Cardiac muscle cell (in vitro differentiated cells and primary cell): ENCODE measurements around the gene TMEM222. TPM values are rescaled to one million over a fixed set of nuclear protein-coding genes. Genes with fewer than 3 reads are reported as not detected.

Experiments
- DNase-seq, 2 donors: peaks; one replicate each; pipeline versions ENCODE4 v3.0.0 to v3.0.0-alpha.2; 2010 to 2017; ENCODE audit warnings: low read depth in 1 of 2, low spot score in 1 of 2
- H3K27ac ChIP-seq: fragments of 200-600 bp; sonication (generic); 2 replicates; pipeline ENCODE4 v1.5.1; 2016
- H3K27me3 ChIP-seq: fragments of 200-600 bp; sonication (generic); 2 replicates; pipeline ENCODE4 v1.6.0; 2016; ENCODE audit warnings: control low read depth
- H3K36me3 ChIP-seq: fragments of 200-600 bp; sonication (generic); 2 replicates; pipeline ENCODE4 v1.5.1; 2016; ENCODE audit warnings: control low read depth
- H3K4me1 ChIP-seq: fragments of 200-600 bp; sonication (generic); 2 replicates; pipeline ENCODE4 v1.8.1; 2017; ENCODE audit warnings: low read depth, mild to moderate bottlenecking, mixed run types
- H3K4me3 ChIP-seq: fragments of 200-600 bp; sonication (generic); 2 replicates; pipeline ENCODE4 v1.5.1; 2016; ENCODE audit warnings: mild to moderate bottlenecking
- H3K9me3 ChIP-seq: fragments of 200-600 bp; sonication (generic); 2 replicates; pipeline ENCODE4 v1.5.1; 2017; ENCODE audit warnings: low read depth, mild to moderate bottlenecking, control low read depth
- CTCF ChIP-seq: IDR thresholded peaks from 2 replicates; pipeline ENCODE4 v1.5.1; 2012; ENCODE audit warnings: low read depth, mild to moderate bottlenecking, low read length
- polyA plus RNA-seq: library from polyadenylated mRNA; unstranded; fragments of >200 nt; fragmentation: Nextera tagmentation; extraction: Ambion mirVana; gene quantifications from 2 replicates; pipeline ENCODE4 v1.2.1, GENCODE V29; 2016
- total RNA-seq: library from RNA; depleted of rRNA; stranded (reverse); fragments of >200 nt; gene quantifications from 2 replicates; pipeline ENCODE4 v1.2.3, GENCODE V29; 2016

Gene TMEM222
- total and polyA plus RNA-seq, 2 experiments from 2014 or later, result 39.6 to 55.2 TPM

GRCh38 chr1:27338751-27339150 is 16.8 kb downstream of the TMEM222 start:
- Histone ChIP-seq H3K4me1 (peaks cover 29% of the 10 kb centered on the region), H3K27ac (peak overlapping the region; percentile 73), H3K9me3 (no peaks in the 10 kb centered on the region), H3K4me3 (no peak overlapping the region), H3K27me3 (no peaks in the 10 kb centered on the region), H3K36me3 (no peaks in the 10 kb centered on the region)
- TF ChIP-seq CTCF, result no peak
- peak in 1 of 2 donors; percentile 28 for DNase-seq

DNA sequence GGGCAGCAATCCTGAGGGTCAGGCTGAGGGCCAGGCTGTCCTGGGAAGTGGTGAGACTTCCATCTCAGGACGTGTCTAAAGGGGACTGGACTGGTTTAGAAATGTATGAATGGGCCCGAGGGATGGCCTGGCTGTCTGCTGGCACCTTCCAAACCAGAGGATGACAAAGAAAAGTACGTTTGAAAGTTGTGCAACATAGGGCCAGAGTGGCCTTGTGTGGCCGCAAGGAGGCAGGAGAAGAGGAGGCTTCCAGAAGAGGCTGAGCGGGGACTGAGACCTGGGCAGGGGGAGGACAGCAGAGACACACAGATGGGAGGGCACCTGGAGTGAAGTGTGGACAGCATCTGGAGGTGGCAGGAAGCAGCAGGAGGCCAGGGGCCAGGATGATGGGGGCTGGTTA is 17.2 kb downstream of the TMEM222 start:
- no peak for DNase-seq
- Histone ChIP-seq H3K27me3 (no peaks in the 10 kb centered on the region), H3K4me1 (peaks cover 29% of the 10 kb centered on the region), H3K9me3 (no peaks in the 10 kb centered on the region), H3K4me3 (no peak overlapping the region), H3K27ac (peak overlapping the region; percentile 73), H3K36me3 (no peaks in the 10 kb centered on the region)
- no peak for TF ChIP-seq CTCF

DNA sequence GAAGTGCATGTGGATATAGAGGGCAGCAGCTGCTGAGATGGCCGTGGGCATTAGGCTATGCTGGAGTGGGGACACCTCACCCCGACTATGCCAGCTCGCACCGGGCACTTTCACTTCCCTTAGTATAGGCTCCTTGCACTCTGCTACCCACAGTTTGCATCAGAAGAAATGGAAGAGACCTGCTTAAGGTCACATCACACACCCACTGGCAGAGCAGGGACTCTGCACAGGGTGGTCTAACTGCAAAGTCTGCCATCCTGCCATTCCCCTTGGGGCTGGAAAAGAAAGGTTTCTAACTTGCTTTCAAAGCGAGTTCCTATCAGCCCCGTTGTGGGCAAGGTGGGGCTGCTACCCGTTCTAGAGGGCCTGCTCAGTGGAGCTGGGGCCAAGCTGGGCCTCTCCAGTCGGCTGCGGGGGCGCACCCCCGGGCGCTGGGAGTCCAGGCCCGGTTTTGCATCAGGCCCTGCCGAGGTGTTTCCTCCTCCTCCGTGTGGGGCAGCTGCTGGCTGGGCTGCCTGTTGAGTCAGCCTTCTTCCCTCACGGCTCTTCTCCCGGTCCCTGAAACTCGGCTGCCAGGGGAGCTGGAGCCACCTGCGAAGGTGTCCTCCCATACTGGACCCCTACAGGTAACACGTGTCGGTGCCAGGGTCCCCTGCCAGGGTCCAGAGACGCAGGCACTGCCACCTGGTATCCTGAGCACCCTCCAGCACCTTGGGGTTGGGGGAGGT is 19.7 kb downstream of the TMEM222 start, which contains the start of gene SYTL1:
Gene SYTL1 (plus strand): TSS at position 498 of the 728 bp plus-strand sequence. CDS start 3,313 bp downstream, outside the sequence.
- DNase-seq, result peak; percentile 65 to 76
- peak within 1 kb of the TSS; percentile 76 for H3K27ac ChIP-seq
- H3K4me1 ChIP-seq, result peaks cover 29% of the 10 kb centered on the region
- peak within 1 kb of the TSS; percentile 14 for H3K4me3 ChIP-seq
- no peaks in the 10 kb centered on the region for H3K27me3 ChIP-seq
- H3K9me3 ChIP-seq, result no peaks in the 10 kb centered on the region
- no peaks in the 10 kb centered on the region for H3K36me3 ChIP-seq
- TF ChIP-seq CTCF, result no peak

DNA sequence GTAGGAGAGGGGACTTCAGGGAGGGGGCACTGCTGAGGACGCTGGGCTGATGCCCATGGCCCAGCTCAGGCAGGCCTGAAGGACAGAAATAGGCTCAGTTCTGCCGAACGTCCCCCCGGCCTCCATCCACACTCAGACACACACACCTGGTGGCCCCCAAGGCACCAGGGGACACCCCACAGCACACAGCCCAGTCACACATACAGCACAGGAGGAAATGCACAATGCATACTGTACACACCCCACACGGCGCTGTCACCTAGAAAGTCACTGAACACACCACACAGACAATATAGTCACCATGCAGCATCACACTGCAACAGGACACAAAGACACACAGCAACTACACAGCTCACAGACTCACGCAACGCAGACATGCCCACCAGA is 20.4 kb downstream of the TMEM222 start:
- Histone ChIP-seq H3K4me1 (peaks cover 29% of the 10 kb centered on the region), H3K27me3 (no peaks in the 10 kb centered on the region), H3K4me3 (no peak overlapping the region), H3K36me3 (no peaks in the 10 kb centered on the region), H3K9me3 (no peaks in the 10 kb centered on the region), H3K27ac (peak overlapping the region; percentile 76)
- DNase-seq, result no peak
- no peak for TF ChIP-seq CTCF

DNA sequence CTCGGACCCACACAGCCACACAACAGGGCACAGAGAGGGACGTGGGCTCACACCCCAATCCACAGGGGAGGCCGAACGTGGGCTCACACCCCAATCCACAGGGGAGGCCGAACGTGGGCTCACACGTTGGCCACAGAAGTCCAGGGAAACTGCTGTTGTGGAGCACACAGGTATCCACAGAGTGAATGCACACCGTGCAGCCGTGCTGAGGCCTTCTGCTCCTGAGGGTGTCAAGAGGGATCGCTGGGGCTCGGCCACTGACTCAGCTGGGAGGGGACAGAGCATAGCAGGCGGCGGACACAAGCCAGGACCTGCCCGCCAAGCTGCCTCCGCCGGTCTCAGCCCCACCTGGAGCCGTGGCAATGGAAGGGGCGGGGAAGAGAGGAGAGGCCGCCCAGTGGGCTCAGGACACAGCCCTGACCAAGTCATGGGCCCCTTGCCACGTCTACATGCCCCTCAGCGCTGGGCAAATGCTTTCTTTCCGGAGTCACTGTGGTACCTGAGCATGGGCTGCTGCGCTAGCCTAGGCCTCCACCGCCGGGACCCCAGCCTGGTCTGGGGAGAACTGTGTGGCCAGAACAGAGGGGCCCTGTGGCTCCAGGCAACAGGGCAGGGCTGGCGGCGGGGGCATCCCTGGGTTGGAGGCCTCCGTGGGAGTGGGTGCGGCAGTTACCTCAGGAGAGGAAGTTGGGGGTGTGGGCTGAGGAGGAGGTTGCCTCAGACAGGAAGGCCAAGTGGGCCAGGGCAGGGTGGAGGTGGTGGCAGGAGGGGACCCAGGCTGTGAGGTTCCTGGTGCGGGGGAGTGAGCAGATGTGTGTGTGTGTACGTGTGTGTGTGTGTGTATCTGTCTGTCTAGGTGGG is 21.0 kb downstream of the TMEM222 start:
- no peak overlapping the region for H3K4me3 ChIP-seq
- TF ChIP-seq CTCF, result no peak

More for the DNA sequence above, 21.0 kb downstream of the TMEM222 start:
- Histone ChIP-seq H3K27me3 (no peaks in the 10 kb centered on the region), H3K36me3 (no peaks in the 10 kb centered on the region), H3K9me3 (no peaks in the 10 kb centered on the region), H3K4me1 (peaks cover 29% of the 10 kb centered on the region), H3K27ac (peak overlapping the region; percentile 76)
- DNase-seq, result peak in 1 of 2 donors; percentile 65
